GM18502 (cell line): Measurements from ENCODE around the gene KIF24.
A peak's percentile ranks its signal among the peaks of the same experiment; 100 is the strongest.
"Not testable (repeated sequence)": the region's sequence is repeated elsewhere in the genome, so short reads cannot be mapped to it uniquely, and the experiment has no call there.

Source experiments
- ATAC-seq: cut with Tn5 transposase; IDR thresholded peaks from one replicate; pipeline ENCODE4 v1.9.1; 2021; ENCODE audit warnings: mild to moderate bottlenecking; ENCODE audit not compliant: unreplicated experiment, poor library complexity

Gene KIF24

GRCh38 chr9:34328987-34329832, at the start of gene KIF24, which contains the start of gene NUDT2:
Gene KIF24, minus strand, starts transcription at chr9:34329268. Its CDS starts 17,922 bp downstream, at chr9:34311346.
Gene NUDT2, plus strand, starts transcription at chr9:34329569. Its CDS starts 9,471 bp downstream, at chr9:34339040.
- ATAC-seq = peak; percentile 95

- ATAC-seq = no peak
Observed at GRCh38 chr9:34378376-34379060, 49.5 kb upstream of the KIF24 start.

- ATAC-seq = no peak
Observed at GRCh38 chr9:34377404-34377746, 48.3 kb upstream of the KIF24 start.

- ATAC-seq = peak; percentile 89
Observed at GRCh38 chr9:34376596-34377403, 47.7 kb upstream of the KIF24 start, which contains the start of gene MYORG. Gene MYORG, minus strand, starts transcription at chr9:34376898. Its CDS starts 3,955 bp downstream, at chr9:34372943.

GRCh38 chr9:34375901-34376595, 47.0 kb upstream of the KIF24 start:
- ATAC-seq = no peak

- no peak for ATAC-seq
Observed at GRCh38 chr9:34374905-34375552, 46.0 kb upstream of the KIF24 start.

GRCh38 chr9:34374339-34374738, 45.3 kb upstream of the KIF24 start:
- ATAC-seq = no peak

- ATAC-seq = no peak
Observed at GRCh38 chr9:34373749-34374148, 44.7 kb upstream of the KIF24 start.

GRCh38 chr9:34372467-34373011, 43.5 kb upstream of the KIF24 start:
- no peak for ATAC-seq

- no peak for ATAC-seq
Observed at GRCh38 chr9:34371886-34372466, 42.9 kb upstream of the KIF24 start.

- ATAC-seq = no peak
Observed at GRCh38 chr9:34370970-34371880, 42.2 kb upstream of the KIF24 start.

GRCh38 chr9:34370335-34370969, 41.4 kb upstream of the KIF24 start:
- no peak for ATAC-seq

- no peak for ATAC-seq
Observed at GRCh38 chr9:34369636-34370035, 40.6 kb upstream of the KIF24 start.

GRCh38 chr9:34368796-34369195, 39.7 kb upstream of the KIF24 start:
- not testable (repeated sequence) for ATAC-seq

- not testable (repeated sequence) for ATAC-seq
Observed at GRCh38 chr9:34367751-34368410, 38.8 kb upstream of the KIF24 start.

- ATAC-seq = no peak
Observed at GRCh38 chr9:34366365-34366764, 37.3 kb upstream of the KIF24 start.

GRCh38 chr9:34365282-34365681, 36.2 kb upstream of the KIF24 start:
- ATAC-seq = no peak
